Ecto neural progenitor cell (in vitro differentiated cells): ENCODE measurements around the gene GPC5.

Experiments used
- DNase-seq: peaks from one replicate; pipeline ENCODE4 v3.0.0-alpha.2; 2018; ENCODE audit warnings: low spot score

GPC5 gene

GRCh38 chr13:92553470-92554114, 1155.2 kb downstream of the GPC5 start:
- DNase-seq: no peak

DNA sequence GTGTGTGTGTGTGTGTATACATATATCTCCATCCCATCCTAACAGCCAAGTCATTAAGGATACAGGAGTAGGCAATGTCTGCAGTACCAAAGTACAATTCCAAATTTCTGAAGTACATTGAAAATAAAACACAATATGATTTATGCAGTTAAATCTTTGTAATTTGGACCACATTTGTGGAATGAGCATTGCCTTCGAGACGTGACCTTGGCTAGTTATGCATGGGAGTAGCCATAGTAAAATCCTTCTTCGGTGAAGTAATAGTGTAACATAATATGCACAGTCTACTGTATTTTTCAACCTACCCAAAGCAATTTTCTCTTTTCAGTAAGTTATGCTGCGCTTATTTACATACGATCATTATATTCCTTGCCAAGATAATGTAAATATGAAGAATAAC, 1162.5 kb downstream of the GPC5 start:
- DNase-seq: no peak

DNA sequence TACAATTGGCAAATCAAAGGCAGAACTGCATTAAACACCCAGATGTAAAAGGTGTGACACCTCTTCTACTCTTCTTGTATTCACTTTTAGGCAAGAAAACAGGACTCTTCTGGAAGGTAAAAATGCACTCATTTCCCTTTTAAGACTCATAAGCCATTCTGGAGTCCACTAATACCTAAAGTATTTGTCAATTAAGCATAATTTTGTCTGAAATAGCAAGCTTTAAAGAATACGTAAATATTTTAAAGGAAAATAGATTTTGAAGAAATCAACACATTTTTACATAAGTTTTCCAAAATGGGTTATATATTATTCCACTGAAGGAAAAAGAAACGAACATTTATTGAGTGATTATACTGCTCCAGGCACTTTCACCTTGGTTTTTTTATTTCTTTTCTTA, 1166.5 kb downstream of the GPC5 start:
- no peak for DNase-seq

GRCh38 chr13:92566767-92567166, 1168.3 kb downstream of the GPC5 start:
- DNase-seq: no peak

- no peak for DNase-seq
Observed at GRCh38 chr13:92572190-92572589, 1173.8 kb downstream of the GPC5 start.

GRCh38 chr13:92573467-92574057, 1175.1 kb downstream of the GPC5 start:
- DNase-seq: peak; percentile 47

GRCh38 chr13:92574499-92574898, 1176.1 kb downstream of the GPC5 start:
- no peak for DNase-seq

- DNase-seq: no peak
Observed at GRCh38 chr13:92575777-92576176, 1177.4 kb downstream of the GPC5 start.

GRCh38 chr13:92578358-92578757, 1179.9 kb downstream of the GPC5 start:
- DNase-seq: no peak

- DNase-seq: no peak
Observed at GRCh38 chr13:92589955-92590354, 1191.5 kb downstream of the GPC5 start.

- no peak for DNase-seq
Observed at GRCh38 chr13:92590503-92590908, 1192.1 kb downstream of the GPC5 start.

DNA sequence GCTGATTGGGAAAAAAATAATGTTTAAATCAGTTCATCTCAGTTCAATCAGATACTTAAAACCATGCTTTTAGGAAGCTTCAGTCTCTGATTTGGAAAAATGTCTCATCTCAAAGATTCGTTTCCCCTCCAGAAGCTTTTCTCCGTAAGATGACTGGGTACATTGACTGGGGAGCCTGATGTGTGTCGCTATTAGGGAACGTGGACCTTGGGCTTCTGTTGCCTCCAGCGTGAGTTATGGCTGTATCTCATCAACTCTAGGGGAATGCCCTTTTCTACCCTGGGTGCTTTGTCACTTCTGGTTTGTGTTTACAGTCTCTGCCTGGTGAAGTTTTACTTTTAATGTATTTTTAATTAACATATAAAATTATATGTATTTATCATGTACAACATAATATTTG, 1192.7 kb downstream of the GPC5 start:
- DNase-seq: no peak

DNA sequence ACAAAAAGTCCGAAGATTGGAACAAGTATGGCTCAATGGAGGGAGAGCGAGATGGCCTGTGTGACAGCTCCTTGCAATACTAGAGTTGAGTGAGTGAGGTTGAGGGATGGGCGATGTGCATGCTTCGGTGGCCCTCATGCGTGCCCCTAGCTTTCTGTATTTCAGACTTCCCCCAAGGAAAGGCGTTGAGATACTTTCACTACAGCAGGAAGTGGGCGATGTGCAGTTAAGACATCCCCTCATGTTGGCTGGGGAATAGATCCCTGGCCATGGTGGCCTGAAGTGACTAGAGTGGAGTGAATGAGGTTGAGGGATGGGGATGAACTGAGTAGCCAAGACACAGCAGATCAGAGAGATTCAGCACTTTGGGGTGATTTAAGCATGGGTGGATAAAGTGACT, 1194.3 kb downstream of the GPC5 start:
- DNase-seq: no peak

DNA sequence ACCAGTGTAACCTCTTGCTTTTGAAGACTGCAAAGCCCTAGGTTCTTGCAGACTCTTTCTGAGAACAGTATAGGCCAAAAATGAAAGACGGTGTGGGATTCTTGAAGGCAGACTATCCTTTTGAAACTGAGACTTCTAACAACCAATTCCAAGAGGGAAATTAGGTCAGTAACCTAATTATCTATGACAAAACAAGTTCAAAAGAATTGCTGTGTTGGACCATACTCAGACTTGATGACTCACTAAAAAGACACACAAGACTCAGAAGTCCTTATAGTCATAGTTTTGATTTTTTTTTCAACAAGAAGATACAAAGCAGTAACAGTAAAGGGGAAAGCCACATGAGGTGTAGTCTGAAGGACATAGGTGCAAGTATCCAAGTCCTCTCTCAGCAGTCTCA, 1204.1 kb downstream of the GPC5 start:
- DNase-seq: no peak

DNA sequence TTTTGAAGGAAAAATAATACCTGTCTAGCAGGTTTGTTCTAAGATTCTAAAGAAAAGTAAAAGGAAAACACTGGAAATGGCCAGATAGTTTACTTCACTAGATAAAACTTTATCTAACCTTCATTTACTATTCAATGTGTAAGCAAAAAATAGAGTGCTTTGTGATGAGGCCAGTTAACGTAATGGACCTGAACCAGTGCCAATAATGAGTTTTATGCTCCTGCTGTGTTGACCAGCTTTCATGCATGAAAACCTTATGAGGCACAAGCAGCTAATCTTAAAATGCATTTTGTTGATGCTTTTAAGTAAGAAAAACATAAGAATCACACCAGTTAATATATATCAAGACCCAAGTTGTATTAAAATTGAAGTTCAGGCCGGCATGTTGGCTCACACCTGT, 1211.0 kb downstream of the GPC5 start:
- DNase-seq: no peak

DNA sequence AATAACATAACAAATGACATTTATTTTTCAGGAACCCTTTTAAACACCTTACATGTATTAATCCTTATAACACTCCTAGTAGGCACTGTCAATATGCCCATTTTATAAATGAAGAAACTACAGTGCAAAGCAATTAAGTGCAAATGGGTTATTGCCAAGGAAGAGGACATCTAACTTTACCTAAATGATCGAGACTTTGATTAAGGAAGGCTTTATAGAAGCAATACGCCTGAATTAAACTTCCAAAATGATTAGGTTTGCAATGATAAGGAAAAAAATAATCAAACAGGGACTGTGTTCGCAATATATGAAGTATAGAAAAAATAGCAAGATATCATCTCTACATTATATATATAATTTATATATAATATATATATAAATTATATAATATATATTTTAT, 1214.5 kb downstream of the GPC5 start:
- no peak for DNase-seq

DNA sequence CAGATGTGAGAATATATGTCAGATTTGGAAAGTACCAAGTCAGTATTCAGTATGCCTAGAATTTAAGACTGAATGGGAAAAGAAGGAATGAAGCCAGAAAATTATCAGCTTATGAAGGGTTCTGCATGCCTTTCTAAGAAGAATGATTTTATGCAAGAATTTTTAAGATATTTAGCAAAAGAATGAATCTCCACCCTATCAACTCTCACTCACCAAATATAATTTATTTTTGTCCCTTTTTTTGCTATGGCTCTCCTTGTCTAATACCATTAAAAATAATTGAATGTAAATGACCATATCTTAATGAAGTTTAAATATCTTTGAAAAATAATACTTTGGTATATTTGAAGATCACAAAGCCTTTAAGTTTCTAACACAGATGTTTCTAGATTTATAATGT, 1215.5 kb downstream of the GPC5 start:
- no peak for DNase-seq

DNA sequence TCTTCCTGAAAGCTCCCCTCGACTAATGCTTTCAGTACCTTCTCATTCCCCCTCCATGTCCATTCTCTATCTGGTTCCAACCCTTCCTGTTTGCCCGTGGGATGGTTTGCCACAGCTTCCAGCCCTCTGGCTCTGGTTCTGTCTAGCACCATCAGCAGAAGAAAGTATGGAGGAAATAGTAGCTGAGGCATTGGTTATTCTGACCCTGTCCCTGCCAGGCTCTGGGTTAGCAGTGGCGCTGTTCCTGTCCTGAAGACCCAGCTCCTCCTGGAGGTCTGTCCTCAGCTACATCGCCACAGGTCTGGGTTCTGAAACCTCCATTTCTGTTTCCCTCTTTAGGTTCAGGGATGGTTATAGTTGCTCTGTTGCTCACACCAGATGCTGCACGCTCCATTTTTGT, 1223.6 kb downstream of the GPC5 start:
- no peak for DNase-seq

- DNase-seq: no peak
Observed at GRCh38 chr13:92622905-92623304, 1224.5 kb downstream of the GPC5 start.

DNA sequence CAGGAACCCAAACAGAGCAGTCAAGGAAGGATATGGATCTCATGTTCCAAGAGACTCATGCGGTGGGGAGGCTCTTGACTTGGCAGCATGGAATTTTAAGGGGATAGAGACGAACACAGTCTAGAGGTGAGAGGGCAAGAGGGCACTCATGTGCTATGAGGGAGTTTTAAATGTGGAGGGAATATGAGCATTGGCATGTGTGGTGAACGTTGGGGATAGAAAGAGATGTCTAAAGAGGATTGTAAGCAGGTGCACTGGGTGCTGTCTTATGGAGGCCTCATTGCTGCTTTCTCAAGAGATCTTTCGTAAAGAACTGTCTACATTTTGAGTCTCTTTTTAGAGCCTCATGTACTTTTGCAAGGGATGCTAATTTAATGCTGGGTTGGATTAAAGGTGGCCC, 1227.9 kb downstream of the GPC5 start:
- no peak for DNase-seq

GRCh38 chr13:92640936-92641335, 1242.5 kb downstream of the GPC5 start:
- DNase-seq: no peak

- DNase-seq: no peak
Observed at GRCh38 chr13:92649140-92649813, 1250.9 kb downstream of the GPC5 start.

DNA sequence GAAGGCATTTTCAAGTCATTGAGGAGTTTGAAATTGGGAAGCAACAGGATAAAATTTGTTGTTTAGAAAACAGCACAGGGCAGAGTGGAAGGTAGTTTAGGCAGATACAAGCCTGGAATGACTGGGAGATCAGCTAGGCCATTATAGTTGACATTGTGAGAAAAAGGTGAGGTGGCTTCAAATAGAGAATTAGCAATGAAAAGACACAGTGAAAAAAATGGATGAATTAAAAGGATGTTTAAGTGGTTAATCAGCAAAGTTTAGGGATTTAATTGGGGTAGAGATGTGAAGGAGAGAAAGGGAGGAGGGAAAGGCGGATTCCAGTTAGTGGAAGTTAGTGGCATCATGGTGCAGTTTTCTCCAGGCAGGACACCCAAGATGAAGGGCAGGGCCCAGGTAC, 1257.7 kb downstream of the GPC5 start:
- no peak for DNase-seq

DNA sequence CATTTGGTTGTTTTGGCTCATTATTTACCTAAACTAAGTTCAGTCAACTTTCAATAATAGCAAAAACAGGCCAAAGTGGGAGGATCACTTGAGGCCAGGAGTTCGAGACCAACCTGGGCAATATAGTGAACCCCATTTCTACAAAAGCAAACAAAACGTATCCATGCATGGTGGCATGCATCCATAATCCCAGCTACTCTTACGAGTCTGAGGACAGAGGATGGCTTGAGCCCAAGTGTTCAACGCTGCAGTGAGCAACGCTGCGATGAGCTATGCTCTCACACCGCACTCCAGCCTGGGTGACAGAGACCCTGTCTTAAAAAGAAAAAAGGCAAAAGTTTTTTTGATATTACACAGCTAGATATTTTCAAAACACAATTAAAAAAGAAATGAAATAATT, 1258.2 kb downstream of the GPC5 start:
- no peak for DNase-seq
